Measurements from ENCODE around the gene KIAA0232. TPM values are rescaled to one million over a fixed set of nuclear protein-coding genes. Genes with fewer than 3 reads are reported as not detected.
"Not testable (repeated sequence)": the region's sequence is repeated elsewhere in the genome, so short reads cannot be mapped to it uniquely, and the experiment has no call there.

KIAA0232 gene
- total and polyA plus RNA-seq, 9 of the 15 experiments (the other 6 are each of a cell fraction or from before 2014, with no cell fraction given): 3.5 to 17.4 (median 13.0) TPM

DNA sequence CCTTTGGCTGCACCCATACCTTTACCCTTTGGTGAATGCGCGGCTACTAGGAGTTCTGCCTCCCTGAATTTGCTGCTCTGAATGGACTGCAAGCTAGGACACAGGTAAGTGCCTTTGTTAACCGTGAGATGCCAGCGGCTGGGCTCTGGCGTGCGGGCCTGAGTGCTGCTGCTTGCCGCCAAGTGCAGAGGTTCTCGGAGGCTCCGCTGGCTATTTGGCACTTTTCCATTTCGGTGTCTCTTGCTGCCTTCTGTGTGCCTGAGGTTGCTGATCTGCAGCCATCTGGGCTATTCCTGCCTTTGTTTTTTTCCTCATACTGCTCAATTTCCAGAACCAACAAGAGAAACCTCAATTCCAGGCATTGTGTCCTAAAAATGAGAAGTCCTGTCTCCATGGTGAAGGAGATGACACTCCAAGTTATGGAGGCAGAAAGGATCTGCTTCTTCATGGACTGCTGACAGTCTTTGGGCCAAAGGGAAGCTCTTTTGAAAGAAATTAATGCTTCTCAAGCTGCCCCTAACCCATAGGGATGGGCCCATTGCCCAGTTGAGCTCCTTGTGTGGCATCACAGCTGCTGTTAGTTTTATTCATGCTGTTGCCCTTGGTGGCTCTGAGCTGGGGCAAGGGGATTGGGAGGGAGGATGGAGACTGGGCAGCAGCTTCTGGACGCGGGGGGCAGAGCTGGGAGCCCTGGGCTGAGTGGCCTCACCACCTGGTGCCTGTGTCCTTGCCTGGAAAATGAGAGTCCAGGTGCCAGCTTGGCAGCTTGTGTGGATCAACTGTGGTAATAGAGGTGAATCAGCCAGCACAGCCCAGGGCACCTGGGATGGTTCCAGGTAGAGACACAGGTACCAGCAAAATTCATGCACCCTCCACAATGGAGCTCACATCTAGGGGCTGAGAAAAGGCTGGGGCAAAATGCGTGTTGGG, 123.3 kb downstream of the KIAA0232 start:
- H3K27me3 ChIP-seq (ENCODE audit: control insufficient read depth in 2 of 2, insufficient read depth in 2 of 2, low read length in 2 of 2): no peaks in the 10 kb centered on the region
- no peaks in the 10 kb centered on the region for H3K9me1 ChIP-seq (ENCODE audit: control insufficient read depth, insufficient read depth, low read length)
- ChIA-PET POLR2A (interaction anchor here (0.5 to 1.3 kb wide), 8 partner anchors 9 to 146 kb away, joined by 3 to 5 read pairs (median 3); no protein-coding TSS in a partner anchor), CTCF (ENCODE audit: low intra/inter-chr PET ratio) (no interaction called here)
- H4K20me1 ChIP-seq (replicated peaks; ENCODE audit: control insufficient read depth, insufficient read depth, low read length): no peaks in the 10 kb centered on the region
- peak overlapping the region in 1 of 2 experiments; percentile 59; a peak in 1 of 4 replicates for H3K9ac ChIP-seq (ENCODE audit: insufficient read depth in 1 of 2, low read depth in 2 of 2, low read length in 2 of 2)
- no peak for DNase-seq (ENCODE audit: extremely low read depth in 1 of 4, low spot score in 3 of 4)
- TF ChIP-seq NFIC (IDR thresholded peaks at IDR 0.05) (peak; percentile 28; the same call in 1 of the 2 replicates), TSC22D4 (tag; IDR thresholded peaks at IDR 0.05) (no peak)
- no peaks in the 10 kb centered on the region for H3K9me3 ChIP-seq (replicated peaks; ENCODE audit: control insufficient read depth, insufficient read depth, low read depth, low read length)
- intact Hi-C loops (cut with micrococcal nuclease): no loop called here
- no peak overlapping the region for H3K27ac ChIP-seq (ENCODE audit: extremely low read depth, low read depth, low read length)
- no peak overlapping the region for H3K4me2 ChIP-seq (ENCODE audit: insufficient read depth, low read length)
- in situ Hi-C loops (cut with MboI): no loop called here
- WGBS (ENCODE audit: insufficient coverage, low coverage, missing lambda C conversion rate): 62% methylated on average over 13 of the region's 13 CpGs
- H3K4me3 ChIP-seq: no peak overlapping the region
- no peak overlapping the region for H2AFZ ChIP-seq (ENCODE audit: low read depth, low read length)
- H3K36me3 ChIP-seq (ENCODE audit: control insufficient read depth, insufficient read depth, low read length): no peaks in the 10 kb centered on the region
- no TSS peak for BruUV-seq (replicated peaks)
- H3K4me1 ChIP-seq (replicated peaks in 1 of 2; ENCODE audit: control insufficient read depth in 2 of 2, insufficient read depth in 2 of 2, low read length in 2 of 2): peaks cover 25 to 57% of the 10 kb centered on the region in 2 experiments
- no peak for ATAC-seq
- H3K79me2 ChIP-seq (ENCODE audit: control insufficient read depth, insufficient read depth, low read length): peaks cover 16% of the 10 kb centered on the region
- FAIRE-seq: no peak

DNA sequence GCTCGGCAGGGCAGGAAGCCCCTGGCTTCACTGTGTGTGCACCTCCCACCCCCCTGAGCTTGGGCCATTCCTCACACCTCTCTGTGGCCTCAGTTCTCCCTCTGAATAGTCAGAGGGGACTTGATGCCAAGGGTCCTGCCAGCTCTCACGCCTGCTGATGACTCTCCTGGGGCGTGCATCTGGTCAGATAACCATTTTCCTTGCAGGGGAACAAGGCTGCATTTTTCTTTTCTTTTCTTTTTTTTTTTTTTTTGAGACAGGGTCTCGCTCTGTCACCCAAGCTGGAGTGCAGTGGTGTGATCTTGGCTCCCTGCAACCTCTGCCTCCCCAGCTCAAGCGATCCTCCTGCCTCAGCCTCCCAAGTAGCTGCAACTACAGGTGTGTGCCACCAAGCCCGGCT, 124.0 kb downstream of the KIAA0232 start:
- H3K79me2 ChIP-seq (ENCODE audit: control insufficient read depth, insufficient read depth, low read length): peaks cover 23% of the 10 kb centered on the region
- H3K4me3 ChIP-seq; in situ Hi-C loops (cut with MboI); H3K9me1 ChIP-seq (ENCODE audit: control insufficient read depth, insufficient read depth, low read length); FAIRE-seq; H2AFZ ChIP-seq (ENCODE audit: low read depth, low read length); intact Hi-C loops (cut with micrococcal nuclease); BruUV-seq (replicated peaks); CTCF ChIA-PET (ENCODE audit: low intra/inter-chr PET ratio); DNase-seq (ENCODE audit: extremely low read depth in 1 of 4, low spot score in 3 of 4); H3K9me3 ChIP-seq (replicated peaks; ENCODE audit: control insufficient read depth, insufficient read depth, low read depth, low read length); ATAC-seq; H4K20me1 ChIP-seq (replicated peaks; ENCODE audit: control insufficient read depth, insufficient read depth, low read length); H3K27ac ChIP-seq (ENCODE audit: extremely low read depth, low read depth, low read length); H3K36me3 ChIP-seq (ENCODE audit: control insufficient read depth, insufficient read depth, low read length); H3K27me3 ChIP-seq (ENCODE audit: control insufficient read depth in 2 of 2, insufficient read depth in 2 of 2, low read length in 2 of 2); H3K4me2 ChIP-seq (ENCODE audit: insufficient read depth, low read length): not testable (repeated sequence)
- H3K4me1 ChIP-seq (replicated peaks in 1 of 2; ENCODE audit: control insufficient read depth in 2 of 2, insufficient read depth in 2 of 2, low read length in 2 of 2): peaks cover 27 to 57% of the 10 kb centered on the region in 2 experiments
- POLR2A ChIA-PET: interaction anchor here (0.5 to 1.3 kb wide), 9 partner anchors 9 to 147 kb away, joined by 3 to 5 read pairs (median 3); no protein-coding TSS in a partner anchor
- peak overlapping the region in 1 of 2 experiments; percentile 59; a peak in 1 of 4 replicates for H3K9ac ChIP-seq (ENCODE audit: insufficient read depth in 1 of 2, low read depth in 2 of 2, low read length in 2 of 2)
- 36% methylated on average over 4 of the region's 6 CpGs for WGBS (ENCODE audit: insufficient coverage, low coverage, missing lambda C conversion rate)

All from K562 (cell line).